Measurements from ENCODE around the gene RGS6. TPM values are rescaled to one million over a fixed set of nuclear protein-coding genes. Genes with fewer than 3 reads are reported as not detected.

RGS6 gene
- total RNA-seq, 2 experiments from 2014 or later = not detected

DNA sequence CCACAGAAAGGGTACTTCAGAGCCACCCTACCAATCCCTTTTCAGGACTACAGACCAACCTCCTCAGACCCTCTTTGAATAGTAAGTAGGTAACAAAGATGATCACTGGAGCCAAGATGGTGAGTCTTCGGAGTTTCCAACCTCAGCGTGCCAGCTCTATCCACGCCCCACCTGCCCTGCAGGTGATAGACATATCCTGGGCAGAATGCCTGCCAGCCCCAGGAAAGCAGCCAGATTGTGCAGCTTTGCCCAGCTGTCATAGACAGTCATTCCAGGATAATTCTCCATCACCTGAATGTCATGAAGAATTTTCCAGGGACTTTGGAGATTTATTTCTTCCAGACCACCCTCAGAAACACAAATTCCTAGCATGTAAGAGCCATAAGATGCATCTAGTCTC lies 434.4 kb downstream of the RGS6 start:
- POLR2A ChIA-PET = no interaction called here
- DNase-seq (no peak), ATAC-seq (ENCODE audit: poor library complexity) (no peak)
- H3K27me3 ChIP-seq (ENCODE audit: control insufficient read depth in 1 of 2, insufficient read depth in 2 of 2, low read length in 2 of 2) = no peaks in the 10 kb centered on the region
- H3K27ac Mint-ChIP-seq = no peak overlapping the region
- intact Hi-C loops (cut with DNase I, micrococcal nuclease) = no loop called here
- H3K36me3 Mint-ChIP-seq (ENCODE audit: low read depth) = no peaks in the 10 kb centered on the region
- H3K4me3 ChIP-seq (ENCODE audit: low read length) = no peak overlapping the region
- CTCF ChIA-PET = no interaction called here
- no peaks in the 10 kb centered on the region for H3K27me3 Mint-ChIP-seq
- H3K4me3 Mint-ChIP-seq = no peak overlapping the region
- H3K9me3 Mint-ChIP-seq = no peaks in the 10 kb centered on the region
- TF ChIP-seq, protein P1, sequence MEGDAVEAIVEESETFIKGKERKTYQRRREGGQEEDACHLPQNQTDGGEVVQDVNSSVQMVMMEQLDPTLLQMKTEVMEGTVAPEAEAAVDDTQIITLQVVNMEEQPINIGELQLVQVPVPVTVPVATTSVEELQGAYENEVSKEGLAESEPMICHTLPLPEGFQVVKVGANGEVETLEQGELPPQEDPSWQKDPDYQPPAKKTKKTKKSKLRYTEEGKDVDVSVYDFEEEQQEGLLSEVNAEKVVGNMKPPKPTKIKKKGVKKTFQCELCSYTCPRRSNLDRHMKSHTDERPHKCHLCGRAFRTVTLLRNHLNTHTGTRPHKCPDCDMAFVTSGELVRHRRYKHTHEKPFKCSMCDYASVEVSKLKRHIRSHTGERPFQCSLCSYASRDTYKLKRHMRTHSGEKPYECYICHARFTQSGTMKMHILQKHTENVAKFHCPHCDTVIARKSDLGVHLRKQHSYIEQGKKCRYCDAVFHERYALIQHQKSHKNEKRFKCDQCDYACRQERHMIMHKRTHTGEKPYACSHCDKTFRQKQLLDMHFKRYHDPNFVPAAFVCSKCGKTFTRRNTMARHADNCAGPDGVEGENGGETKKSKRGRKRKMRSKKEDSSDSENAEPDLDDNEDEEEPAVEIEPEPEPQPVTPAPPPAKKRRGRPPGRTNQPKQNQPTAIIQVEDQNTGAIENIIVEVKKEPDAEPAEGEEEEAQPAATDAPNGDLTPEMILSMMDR (IDR thresholded peaks at IDR 0.05) = no peak
- no peaks in the 10 kb centered on the region for H3K36me3 ChIP-seq (ENCODE audit: insufficient read depth, low read length)
- H3K27ac ChIP-seq (ENCODE audit: low read depth in 1 of 2, low read length in 2 of 2) = no peak overlapping the region
- no peaks in the 10 kb centered on the region for H3K4me1 Mint-ChIP-seq (ENCODE audit: low read depth)
- H3K4me1 ChIP-seq (ENCODE audit: insufficient read depth, low read length) = no peaks in the 10 kb centered on the region
- no peaks in the 10 kb centered on the region for H3K9me3 ChIP-seq (ENCODE audit: control insufficient read depth in 1 of 2, insufficient read depth in 1 of 2, low read length in 2 of 2)

GRCh38 chr14:72369106-72369505 lies 436.9 kb downstream of the RGS6 start:
- ChIA-PET POLR2A (no interaction called here), CTCF (no interaction called here)
- Histone ChIP-seq H3K27ac (ENCODE audit: low read depth in 1 of 2, low read length in 2 of 2) (no peak overlapping the region), H3K27me3 (ENCODE audit: control insufficient read depth in 1 of 2, insufficient read depth in 2 of 2, low read length in 2 of 2) (peaks cover 0 to 4% of the 10 kb centered on the region in 2 experiments), H3K9me3 (ENCODE audit: control insufficient read depth in 1 of 2, insufficient read depth in 1 of 2, low read length in 2 of 2) (no peaks in the 10 kb centered on the region), H3K4me1 (ENCODE audit: insufficient read depth, low read length) (no peaks in the 10 kb centered on the region), H3K36me3 (ENCODE audit: insufficient read depth, low read length) (no peaks in the 10 kb centered on the region), H3K4me3 (ENCODE audit: low read length) (no peak overlapping the region)
- TF ChIP-seq, protein P1 (IDR thresholded peaks at IDR 0.05) = no peak
- no peaks in the 10 kb centered on the region for H3K9me3 Mint-ChIP-seq
- H3K27me3 Mint-ChIP-seq = peaks cover 4% of the 10 kb centered on the region
- intact Hi-C loops (cut with DNase I, micrococcal nuclease) = no loop called here
- ATAC-seq (ENCODE audit: poor library complexity) (no peak), DNase-seq (no peak)
- H3K4me3 Mint-ChIP-seq = no peak overlapping the region
- H3K36me3 Mint-ChIP-seq (ENCODE audit: low read depth) = no peaks in the 10 kb centered on the region
- H3K4me1 Mint-ChIP-seq (ENCODE audit: low read depth) = no peaks in the 10 kb centered on the region
- no peak overlapping the region for H3K27ac Mint-ChIP-seq

DNA sequence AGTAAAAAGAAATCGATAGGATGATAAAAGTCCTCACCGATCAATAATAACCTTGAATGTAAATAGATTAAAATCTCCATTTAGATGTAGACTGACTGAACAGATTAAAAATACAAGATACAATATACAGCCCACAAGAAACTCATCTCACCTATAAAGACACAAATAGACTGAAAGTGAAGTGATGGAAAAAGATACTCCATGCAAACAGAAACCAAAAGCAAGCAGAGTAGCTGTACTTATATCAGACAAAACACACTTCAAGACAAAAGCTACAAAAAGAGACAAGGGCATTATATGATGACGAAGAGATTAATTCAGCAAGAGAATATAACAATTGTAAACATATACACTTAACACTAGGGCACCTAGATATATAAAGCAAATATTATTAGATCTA lies 444.8 kb downstream of the RGS6 start:
- no peaks in the 10 kb centered on the region for H3K36me3 Mint-ChIP-seq (ENCODE audit: low read depth)
- ChIA-PET POLR2A (no interaction called here), CTCF (no interaction called here)
- H3K27ac Mint-ChIP-seq = no peak overlapping the region
- H3K9me3 ChIP-seq (ENCODE audit: control insufficient read depth in 1 of 2, insufficient read depth in 1 of 2, low read length in 2 of 2) = peaks cover 7 to 22% of the 10 kb centered on the region in 2 experiments
- H3K4me3 Mint-ChIP-seq = no peak overlapping the region
- peaks cover 0 to 4% of the 10 kb centered on the region in 2 experiments for H3K27me3 ChIP-seq (ENCODE audit: control insufficient read depth in 1 of 2, insufficient read depth in 2 of 2, low read length in 2 of 2)
- H3K4me1 Mint-ChIP-seq (ENCODE audit: low read depth) = no peaks in the 10 kb centered on the region
- H3K4me3 ChIP-seq (ENCODE audit: low read length) = no peak overlapping the region
- DNase-seq (no peak), ATAC-seq (ENCODE audit: poor library complexity) (no peak)
- H3K27ac ChIP-seq (ENCODE audit: low read depth in 1 of 2, low read length in 2 of 2) = no peak overlapping the region
- TF ChIP-seq, protein P1 (IDR thresholded peaks at IDR 0.05) = no peak
- intact Hi-C loops (cut with DNase I, micrococcal nuclease) = no loop called here
- peaks cover 19% of the 10 kb centered on the region for H3K27me3 Mint-ChIP-seq
- H3K4me1 ChIP-seq (ENCODE audit: insufficient read depth, low read length) = no peaks in the 10 kb centered on the region
- H3K36me3 ChIP-seq (ENCODE audit: insufficient read depth, low read length) = no peaks in the 10 kb centered on the region
- H3K9me3 Mint-ChIP-seq = peaks cover 4% of the 10 kb centered on the region

Measured in CD4-positive, alpha-beta T cell (primary cell).